Loucy (cell line): ENCODE measurements around the gene ZNF337.
"Not testable (repeated sequence)": the region's sequence is repeated elsewhere in the genome, so short reads cannot be mapped to it uniquely, and the experiment has no call there.

Source experiments
- H2AFZ ChIP-seq: fragments of 200-600 bp; sonication (generic); 2 replicates; pipeline ENCODE4 v1.6.0; 2016; ENCODE audit warnings: antibody characterized with exemption, mild to moderate bottlenecking, low read length, moderate library complexity
- H3F3A ChIP-seq: fragments of 200-600 bp; 2 replicates; pipeline ENCODE4 v1.6.0; 2016; ENCODE audit warnings: antibody characterized with exemption, low read depth, mild to moderate bottlenecking
- H3K27me3 ChIP-seq: fragments of 200-600 bp; sonication (generic); 2 replicates; pipeline ENCODE4 v1.6.1; 2014; ENCODE audit warnings: low read length, mild to moderate bottlenecking; ENCODE audit not compliant: insufficient read depth, poor library complexity, severe bottlenecking
- H3K36me3 ChIP-seq: fragments of 200-600 bp; sonication (generic); 2 replicates; pipeline ENCODE4 v1.6.1; 2016; ENCODE audit warnings: low read length; ENCODE audit not compliant: insufficient read depth
- H3K4me1 ChIP-seq: fragments of 200-600 bp; sonication (generic); 2 replicates; pipeline ENCODE4 v1.5.1; 2014; ENCODE audit warnings: low read length, mild to moderate bottlenecking; ENCODE audit not compliant: insufficient read depth, poor library complexity, severe bottlenecking
- H3K4me2 ChIP-seq: fragments of 200-600 bp; sonication (generic); 2 replicates; pipeline ENCODE4 v1.6.0; 2014; ENCODE audit warnings: antibody characterized with exemption, low read length, low read depth, mild to moderate bottlenecking; ENCODE audit not compliant: poor library complexity, severe bottlenecking
- H3K4me3 ChIP-seq: fragments of 200-600 bp; sonication (generic); 2 replicates; pipeline ENCODE4 v1.5.1; 2014; ENCODE audit warnings: low read length, mild to moderate bottlenecking, mixed read lengths; ENCODE audit not compliant: poor library complexity, severe bottlenecking
- H3K79me2 ChIP-seq: fragments of 200-600 bp; sonication (generic); 2 replicates; pipeline ENCODE4 v1.6.1; 2014; ENCODE audit warnings: low read length; ENCODE audit not compliant: insufficient read depth
- H3K9ac ChIP-seq: fragments of 200-600 bp; sonication (generic); 2 replicates; pipeline ENCODE4 v1.6.0; 2014; ENCODE audit warnings: mild to moderate bottlenecking, low read depth, low read length, moderate library complexity; ENCODE audit not compliant: poor library complexity, severe bottlenecking
- H3K9me2 ChIP-seq: fragments of 200-600 bp; sonication (generic); replicated peaks from 2 replicates; pipeline ENCODE4 v1.6.1; 2016; ENCODE audit warnings: low read depth, low read length, mixed read lengths
- H3K9me3 ChIP-seq: fragments of 200-600 bp; sonication (generic); 2 replicates; pipeline ENCODE4 v1.6.1; 2014; ENCODE audit warnings: mild to moderate bottlenecking, antibody characterized with exemption, low read length, low read depth; ENCODE audit not compliant: insufficient read depth
- H4K20me1 ChIP-seq: fragments of 200-600 bp; sonication (generic); 2 replicates; pipeline ENCODE4 v1.6.0; 2014; ENCODE audit warnings: antibody characterized with exemption, low read length, mild to moderate bottlenecking; ENCODE audit not compliant: insufficient read depth, poor library complexity, severe bottlenecking
- EZH2phosphoT487 ChIP-seq: fragments of 200-600 bp; IDR thresholded peaks from 2 replicates; pipeline ENCODE4 v1.6.1; 2018; ENCODE audit warnings: antibody characterized with exemption, mild to moderate bottlenecking, moderate library complexity, borderline replicate concordance
- TF ChIP-seq, protein P1 (sequence below): fragments of 200-600 bp; sonication (generic); conservative IDR thresholded peaks from 2 replicates; pipeline ENCODE4 v1.5.1; 2014; ENCODE audit warnings: mild to moderate bottlenecking, antibody characterized with exemption, low read length

Gene ZNF337

DNA sequence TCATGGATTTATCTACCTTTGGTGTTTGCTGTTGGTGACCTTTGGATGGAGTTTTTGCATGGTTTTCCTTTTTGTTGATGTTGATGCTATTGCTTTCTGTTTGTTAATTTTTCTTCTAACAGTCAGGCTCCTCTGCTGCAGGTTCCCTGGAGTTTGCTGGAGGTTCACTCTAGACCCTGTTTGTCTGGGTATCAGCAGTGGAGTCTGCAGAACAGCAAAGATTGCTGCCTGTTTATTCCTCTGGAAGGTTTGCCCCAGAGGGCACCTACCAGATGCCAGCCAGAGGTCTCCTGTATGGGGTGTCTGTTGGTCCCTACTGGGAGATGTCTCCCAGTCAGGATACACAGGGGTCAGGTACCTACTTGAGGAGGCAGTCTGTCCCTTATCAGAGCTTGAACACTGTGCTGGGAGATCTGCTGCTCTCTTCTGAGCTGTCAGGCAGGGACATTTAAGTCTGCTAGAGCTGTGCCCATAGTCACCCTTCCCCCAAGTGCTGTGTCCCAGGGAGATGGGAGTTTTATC is 9.2 kb upstream of the ZNF337 start:
- H3K36me3 ChIP-seq: no peaks in the 10 kb centered on the region
- no peak overlapping the region for H3K4me3 ChIP-seq
- no peak overlapping the region for H3K9ac ChIP-seq
- no peaks in the 10 kb centered on the region for H3K27me3 ChIP-seq
- TF ChIP-seq, protein P1, sequence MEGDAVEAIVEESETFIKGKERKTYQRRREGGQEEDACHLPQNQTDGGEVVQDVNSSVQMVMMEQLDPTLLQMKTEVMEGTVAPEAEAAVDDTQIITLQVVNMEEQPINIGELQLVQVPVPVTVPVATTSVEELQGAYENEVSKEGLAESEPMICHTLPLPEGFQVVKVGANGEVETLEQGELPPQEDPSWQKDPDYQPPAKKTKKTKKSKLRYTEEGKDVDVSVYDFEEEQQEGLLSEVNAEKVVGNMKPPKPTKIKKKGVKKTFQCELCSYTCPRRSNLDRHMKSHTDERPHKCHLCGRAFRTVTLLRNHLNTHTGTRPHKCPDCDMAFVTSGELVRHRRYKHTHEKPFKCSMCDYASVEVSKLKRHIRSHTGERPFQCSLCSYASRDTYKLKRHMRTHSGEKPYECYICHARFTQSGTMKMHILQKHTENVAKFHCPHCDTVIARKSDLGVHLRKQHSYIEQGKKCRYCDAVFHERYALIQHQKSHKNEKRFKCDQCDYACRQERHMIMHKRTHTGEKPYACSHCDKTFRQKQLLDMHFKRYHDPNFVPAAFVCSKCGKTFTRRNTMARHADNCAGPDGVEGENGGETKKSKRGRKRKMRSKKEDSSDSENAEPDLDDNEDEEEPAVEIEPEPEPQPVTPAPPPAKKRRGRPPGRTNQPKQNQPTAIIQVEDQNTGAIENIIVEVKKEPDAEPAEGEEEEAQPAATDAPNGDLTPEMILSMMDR: no peak
- TF ChIP-seq EZH2phosphoT487: no peak
- no peak overlapping the region for H2AFZ ChIP-seq
- H3K4me2 ChIP-seq: no peak overlapping the region
- no peaks in the 10 kb centered on the region for H3K79me2 ChIP-seq
- no peaks in the 10 kb centered on the region for H3K9me3 ChIP-seq
- H3K9me2 ChIP-seq: no peaks in the 10 kb centered on the region
- no peaks in the 10 kb centered on the region for H3F3A ChIP-seq
- H4K20me1 ChIP-seq: no peaks in the 10 kb centered on the region
- no peaks in the 10 kb centered on the region for H3K4me1 ChIP-seq

DNA sequence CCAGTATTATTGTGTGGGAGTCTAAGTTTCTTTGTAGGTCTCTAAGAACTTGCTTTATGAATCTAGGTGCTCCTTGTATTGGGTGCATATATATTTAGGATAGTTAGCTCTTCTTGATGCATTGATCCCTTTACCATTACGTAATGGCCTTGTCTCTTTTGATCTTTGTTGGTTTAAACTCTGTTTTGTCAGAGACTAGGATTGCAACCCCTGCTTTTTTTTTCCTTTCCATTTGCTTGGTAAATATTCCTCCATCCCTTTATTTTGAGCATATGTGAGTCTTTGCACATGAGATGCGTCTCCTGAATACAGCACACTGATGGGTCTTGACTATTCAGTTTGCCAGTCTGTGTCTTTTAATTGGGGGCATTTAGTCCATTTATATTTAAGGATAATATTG is 7.7 kb upstream of the ZNF337 start:
- not testable (repeated sequence) for H3K27me3 ChIP-seq, H3K9ac ChIP-seq, H2AFZ ChIP-seq, H3K4me2 ChIP-seq, H3K9me3 ChIP-seq, H3F3A ChIP-seq, H3K4me1 ChIP-seq, H3K9me2 ChIP-seq, H3K79me2 ChIP-seq, H3K4me3 ChIP-seq, H3K36me3 ChIP-seq, H4K20me1 ChIP-seq

DNA sequence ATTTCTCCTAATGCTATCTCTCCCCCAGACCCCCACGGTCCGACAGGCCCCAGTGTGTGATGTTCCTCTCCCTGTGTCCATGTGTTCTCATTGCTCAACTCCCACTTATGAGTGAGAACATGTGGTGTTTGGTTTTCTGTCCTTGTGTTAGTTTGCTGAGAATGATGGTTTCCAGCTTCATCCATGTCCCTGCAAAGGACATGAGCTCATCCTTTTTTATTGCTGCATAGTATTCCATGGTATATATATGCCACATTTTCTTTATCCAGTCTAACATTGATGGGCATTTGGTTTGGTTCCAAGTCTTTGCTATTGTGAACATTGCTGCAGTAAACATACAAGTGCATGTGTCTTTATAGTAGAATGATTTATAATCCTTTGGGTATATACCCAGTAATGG is 4.2 kb upstream of the ZNF337 start:
- H3K9me2 ChIP-seq, H3F3A ChIP-seq, H4K20me1 ChIP-seq, H3K4me3 ChIP-seq, H3K27me3 ChIP-seq, H3K9ac ChIP-seq, H3K36me3 ChIP-seq, H3K9me3 ChIP-seq, H2AFZ ChIP-seq, H3K79me2 ChIP-seq, H3K4me2 ChIP-seq: not testable (repeated sequence)
- H3K4me1 ChIP-seq: peaks cover 11% of the 10 kb centered on the region

DNA sequence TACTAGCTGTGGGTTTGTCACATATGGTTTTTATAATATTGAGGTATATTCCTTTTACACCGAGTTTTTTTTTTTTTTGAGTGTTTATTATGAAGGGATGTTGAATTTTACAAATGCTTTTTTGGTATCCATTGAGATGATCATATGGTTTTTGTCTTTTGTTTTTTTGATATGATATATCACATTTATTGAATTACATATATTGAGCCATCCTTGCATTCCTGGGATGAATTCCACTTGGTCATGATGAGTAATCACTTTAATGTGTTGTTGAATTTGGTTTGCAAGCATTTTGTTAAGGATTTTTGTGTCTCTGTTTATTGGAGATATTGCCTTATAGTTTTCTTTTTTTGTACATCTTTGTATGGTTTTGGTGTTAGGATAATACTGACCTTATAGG is 3.3 kb upstream of the ZNF337 start:
- no peak for TF ChIP-seq EZH2phosphoT487
- TF ChIP-seq, protein P1: no peak
- H3K36me3 ChIP-seq: no peaks in the 10 kb centered on the region
- H3F3A ChIP-seq: 0 out of 2 replicates have a peak, but pooled peaks cover 3% of the 10 kb centered on the region
- peaks cover 14% of the 10 kb centered on the region for H3K79me2 ChIP-seq
- peaks cover 18% of the 10 kb centered on the region for H3K4me1 ChIP-seq
- no peaks in the 10 kb centered on the region for H4K20me1 ChIP-seq
- no peak overlapping the region for H3K4me3 ChIP-seq
- no peaks in the 10 kb centered on the region for H3K9me2 ChIP-seq
- H3K9ac ChIP-seq: no peak overlapping the region
- peaks cover 6% of the 10 kb centered on the region; the same call in 1 of the 2 replicates for H3K9me3 ChIP-seq
- no peak overlapping the region for H2AFZ ChIP-seq
- H3K4me2 ChIP-seq: no peak overlapping the region
- H3K27me3 ChIP-seq: peaks cover 3% of the 10 kb centered on the region
